Tibial nerve (tissue), 4 donors: Measurements from ENCODE around the gene GPR146.

Experiments
- EP300 ChIP-seq, 2 donors: sonication (generic); formaldehyde crosslinking; IDR thresholded peaks; one replicate each; pipeline ENCODE4 v1.6.1; 2017; ENCODE audit warnings: antibody characterized with exemption in 2 of 2, mild to moderate bottlenecking in 1 of 2
- POLR2A ChIP-seq, 2 donors: fragments of 450-650 bp; IDR thresholded peaks; one replicate each; pipeline ENCODE4 v1.6.1; 2017; ENCODE audit warnings: antibody characterized with exemption in 2 of 2, mild to moderate bottlenecking in 2 of 2, moderate library complexity in 2 of 2
- TF ChIP-seq, protein P1 (sequence below), 5 experiments: fragments of 200-600 bp in 3 of 5; fragments of 450-650 bp in 2 of 5; sonication (generic) in 3 of 5; IDR thresholded peaks; one replicate each; pipeline ENCODE4 v1.5.1; 2016 to 2019; ENCODE audit warnings: antibody characterized with exemption in 5 of 5, mild to moderate bottlenecking in 3 of 5, moderate library complexity in 2 of 5

DNA sequence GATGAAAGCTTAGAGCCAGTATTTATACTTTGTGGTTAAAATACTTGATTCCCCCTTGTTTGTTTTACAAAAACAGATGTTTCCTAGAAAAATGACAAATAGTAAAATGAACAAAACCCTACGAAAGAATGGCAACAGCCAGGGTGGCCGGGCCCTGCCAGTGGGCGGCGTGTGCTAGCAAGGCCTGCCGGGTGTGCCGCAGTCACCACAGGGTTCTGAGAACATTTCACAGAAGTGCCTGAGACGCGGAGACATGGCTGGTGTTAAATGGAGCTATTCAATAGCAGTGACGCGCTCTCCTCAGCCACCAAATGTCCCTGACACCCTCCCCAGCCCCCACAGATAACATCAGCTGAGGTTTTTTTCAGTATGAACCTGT is 14.5 kb downstream of the GPR146 start:
- TF ChIP-seq, protein P1, sequence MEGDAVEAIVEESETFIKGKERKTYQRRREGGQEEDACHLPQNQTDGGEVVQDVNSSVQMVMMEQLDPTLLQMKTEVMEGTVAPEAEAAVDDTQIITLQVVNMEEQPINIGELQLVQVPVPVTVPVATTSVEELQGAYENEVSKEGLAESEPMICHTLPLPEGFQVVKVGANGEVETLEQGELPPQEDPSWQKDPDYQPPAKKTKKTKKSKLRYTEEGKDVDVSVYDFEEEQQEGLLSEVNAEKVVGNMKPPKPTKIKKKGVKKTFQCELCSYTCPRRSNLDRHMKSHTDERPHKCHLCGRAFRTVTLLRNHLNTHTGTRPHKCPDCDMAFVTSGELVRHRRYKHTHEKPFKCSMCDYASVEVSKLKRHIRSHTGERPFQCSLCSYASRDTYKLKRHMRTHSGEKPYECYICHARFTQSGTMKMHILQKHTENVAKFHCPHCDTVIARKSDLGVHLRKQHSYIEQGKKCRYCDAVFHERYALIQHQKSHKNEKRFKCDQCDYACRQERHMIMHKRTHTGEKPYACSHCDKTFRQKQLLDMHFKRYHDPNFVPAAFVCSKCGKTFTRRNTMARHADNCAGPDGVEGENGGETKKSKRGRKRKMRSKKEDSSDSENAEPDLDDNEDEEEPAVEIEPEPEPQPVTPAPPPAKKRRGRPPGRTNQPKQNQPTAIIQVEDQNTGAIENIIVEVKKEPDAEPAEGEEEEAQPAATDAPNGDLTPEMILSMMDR (IDR thresholded peaks at IDR 0.05), result peak in 3 of 5 experiments; percentile 12 to 31 (median 20)
- TF ChIP-seq EP300 (IDR thresholded peaks at IDR 0.05) (peak; percentile 13 to 74), POLR2A (IDR thresholded peaks at IDR 0.05) (no peak)
